ENCODE measurements around the gene SFI1. TPM values are rescaled to one million over a fixed set of nuclear protein-coding genes. Genes with fewer than 3 reads are reported as not detected.

SFI1 gene
- total RNA-seq, 1 experiment from 2014 or later: 59.2 TPM

GRCh38 chr22:31625661-31626426 lies 129.5 kb downstream of the SFI1 start:
- Mint-ChIP-seq H3K27ac (ENCODE audit: unreplicated experiment) (no peak overlapping the region), H3K36me3 (ENCODE audit: insufficient read depth, unreplicated experiment) (peaks cover 50% of the 10 kb centered on the region), H3K4me3 (ENCODE audit: low read depth, unreplicated experiment) (no peak overlapping the region), H3K9me3 (ENCODE audit: low read depth, unreplicated experiment) (no peaks in the 10 kb centered on the region), H3K4me1 (ENCODE audit: low read depth, unreplicated experiment) (peaks cover 12% of the 10 kb centered on the region), H3K27me3 (ENCODE audit: unreplicated experiment) (no peaks in the 10 kb centered on the region)
- no peak for DNase-seq
- no peak for TF ChIP-seq CTCF (IDR thresholded peaks at IDR 0.05; ENCODE audit: unreplicated experiment)
- no TSS peak for BruUV-seq (replicated peaks)
- CTCF ChIA-PET: no interaction called here
- intact Hi-C loops (cut with micrococcal nuclease; ENCODE audit: unreplicated experiment): no loop called here

DNA sequence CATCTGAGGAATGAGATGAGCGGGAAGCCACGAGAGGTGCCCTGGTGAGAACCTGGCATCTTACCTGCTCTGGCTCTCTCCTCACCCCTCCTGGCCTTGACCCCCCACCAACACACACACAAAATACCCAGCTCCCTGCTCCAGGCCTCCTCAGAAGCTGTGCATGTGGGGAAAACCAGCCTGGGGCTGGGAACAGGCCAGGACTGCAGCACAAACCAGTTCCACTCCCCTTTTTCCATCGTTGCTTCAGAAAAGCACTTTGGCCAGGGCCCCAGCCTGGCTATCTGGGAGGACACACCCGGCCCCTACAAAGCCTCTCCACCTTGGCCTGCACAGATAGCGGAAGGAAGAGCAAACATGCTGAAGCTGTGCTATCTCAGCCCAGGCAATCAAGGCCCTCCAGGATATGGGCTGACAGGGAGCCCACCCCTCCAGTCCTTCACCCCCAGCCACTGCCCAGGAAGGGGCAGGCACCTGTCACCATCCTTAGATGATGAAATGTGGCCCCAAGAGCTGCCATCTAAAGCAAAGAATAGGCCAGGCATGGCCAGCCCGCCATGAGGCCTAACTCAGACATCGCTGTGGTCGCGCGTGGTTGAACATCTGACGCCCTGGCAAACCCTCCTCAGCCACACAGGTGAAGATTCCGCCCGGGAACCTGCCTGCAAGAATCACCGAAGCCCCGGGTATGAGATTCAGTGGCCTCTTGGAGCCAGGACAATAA lies 130.3 kb downstream of the SFI1 start:
- Mint-ChIP-seq H3K36me3 (ENCODE audit: insufficient read depth, unreplicated experiment) (peaks cover 48% of the 10 kb centered on the region), H3K4me1 (ENCODE audit: low read depth, unreplicated experiment) (peaks cover 19% of the 10 kb centered on the region), H3K9me3 (ENCODE audit: low read depth, unreplicated experiment) (no peaks in the 10 kb centered on the region), H3K4me3 (ENCODE audit: low read depth, unreplicated experiment) (no peak overlapping the region), H3K27me3 (ENCODE audit: unreplicated experiment) (no peaks in the 10 kb centered on the region), H3K27ac (ENCODE audit: unreplicated experiment) (no peak overlapping the region)
- intact Hi-C loops (cut with micrococcal nuclease; ENCODE audit: unreplicated experiment): no loop called here
- no TSS peak for BruUV-seq (replicated peaks)
- CTCF ChIA-PET: no interaction called here
- no peak for TF ChIP-seq CTCF (IDR thresholded peaks at IDR 0.05; ENCODE audit: unreplicated experiment)
- DNase-seq: no peak

DNA sequence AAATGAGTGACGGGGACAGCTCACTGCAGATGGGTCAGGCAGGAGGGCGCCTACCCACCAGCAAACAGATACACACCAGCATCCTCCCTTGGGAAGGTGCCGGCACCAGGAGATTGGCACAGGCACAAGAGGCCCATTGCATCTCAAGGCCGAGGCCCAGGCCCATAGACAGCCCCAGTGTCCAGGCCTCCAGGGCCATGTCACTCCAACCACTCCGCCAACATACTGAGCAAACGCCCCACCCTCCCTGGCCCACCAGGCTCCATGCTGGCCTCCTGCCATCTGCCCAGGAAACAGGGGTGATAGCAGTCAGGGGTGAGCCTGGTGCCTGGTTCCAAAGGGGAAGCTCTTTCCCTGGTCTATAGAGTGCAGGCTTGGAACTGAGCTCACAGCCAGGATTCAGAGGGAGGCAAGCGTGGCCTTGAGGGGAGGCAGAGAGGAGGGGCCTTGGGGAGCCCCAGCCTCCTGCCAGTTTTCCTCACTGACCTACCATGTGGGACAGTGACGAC lies 130.9 kb downstream of the SFI1 start:
- Mint-ChIP-seq H3K27ac (ENCODE audit: unreplicated experiment) (no peak overlapping the region), H3K27me3 (ENCODE audit: unreplicated experiment) (no peaks in the 10 kb centered on the region), H3K36me3 (ENCODE audit: insufficient read depth, unreplicated experiment) (peaks cover 46% of the 10 kb centered on the region), H3K4me1 (ENCODE audit: low read depth, unreplicated experiment) (peaks cover 24% of the 10 kb centered on the region), H3K4me3 (ENCODE audit: low read depth, unreplicated experiment) (no peak overlapping the region), H3K9me3 (ENCODE audit: low read depth, unreplicated experiment) (no peaks in the 10 kb centered on the region)
- no TSS peak for BruUV-seq (replicated peaks)
- TF ChIP-seq CTCF (IDR thresholded peaks at IDR 0.05; ENCODE audit: unreplicated experiment): no peak
- DNase-seq: no peak
- CTCF ChIA-PET: no interaction called here
- intact Hi-C loops (cut with micrococcal nuclease; ENCODE audit: unreplicated experiment): no loop called here

DNA sequence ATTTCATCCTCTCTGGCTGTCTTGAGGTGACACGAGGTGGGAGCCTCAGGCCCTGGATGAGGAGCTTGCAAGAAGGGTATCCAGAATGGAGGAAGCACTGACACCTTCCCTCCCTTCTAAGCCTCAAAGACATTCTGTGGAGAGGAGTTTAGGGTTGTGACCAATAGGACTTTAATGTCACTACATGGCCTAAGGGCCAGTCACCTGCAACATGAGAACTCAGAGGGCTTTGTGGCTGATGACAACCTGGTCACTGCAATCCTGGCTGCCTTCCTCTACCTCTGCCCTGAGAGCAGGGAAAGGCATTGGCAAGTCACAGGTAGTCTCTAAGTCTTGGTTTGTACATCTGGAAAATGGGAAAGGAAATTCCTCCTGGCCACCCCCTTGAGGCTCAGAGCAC lies 132.0 kb downstream of the SFI1 start:
- CTCF ChIA-PET: no interaction called here
- Mint-ChIP-seq H3K27me3 (ENCODE audit: unreplicated experiment) (no peaks in the 10 kb centered on the region), H3K4me3 (ENCODE audit: low read depth, unreplicated experiment) (no peak overlapping the region), H3K9me3 (ENCODE audit: low read depth, unreplicated experiment) (no peaks in the 10 kb centered on the region), H3K27ac (ENCODE audit: unreplicated experiment) (no peak overlapping the region), H3K4me1 (ENCODE audit: low read depth, unreplicated experiment) (peaks cover 25% of the 10 kb centered on the region), H3K36me3 (ENCODE audit: insufficient read depth, unreplicated experiment) (peaks cover 46% of the 10 kb centered on the region)
- TF ChIP-seq CTCF (IDR thresholded peaks at IDR 0.05; ENCODE audit: unreplicated experiment): no peak
- BruUV-seq (replicated peaks): no TSS peak
- no peak for DNase-seq
- intact Hi-C loops (cut with micrococcal nuclease; ENCODE audit: unreplicated experiment): no loop called here

Data from Calu3 (cell line).